ENCODE measurements around the gene SCRN1.

GRCh38 chr7:30003098-30003497 lies 13.5 kb upstream of the SCRN1 start:
- no peak for TF ChIP-seq CEBPB (IDR thresholded peaks at IDR 0.05)
- TF ChIP-seq RAD21 (IDR thresholded peaks at IDR 0.05; ENCODE audit: low read depth), result no peak
- no peak for TF ChIP-seq EP300 (IDR thresholded peaks at IDR 0.05; ENCODE audit: borderline replicate concordance)
- no peak for TF ChIP-seq USF1 (IDR thresholded peaks at IDR 0.05)
- no peak for TF ChIP-seq YY1 (IDR thresholded peaks at IDR 0.05; ENCODE audit: low read depth)
- no peak for TF ChIP-seq TAF1 (IDR thresholded peaks at IDR 0.05; ENCODE audit: low read depth)
- no peak for TF ChIP-seq EGR1 (IDR thresholded peaks at IDR 0.05)
- TF ChIP-seq REST (IDR thresholded peaks at IDR 0.05; ENCODE audit: low read depth), result no peak
- no peak for TF ChIP-seq MAX (IDR thresholded peaks at IDR 0.05)
- no peak for TF ChIP-seq CREB1 (IDR thresholded peaks at IDR 0.05; ENCODE audit: low read depth)

Data from Ishikawa (cell line).